Measurements from ENCODE around the gene CHSY1. TPM values are rescaled to one million over a fixed set of nuclear protein-coding genes. Genes with fewer than 3 reads are reported as not detected.

Gene CHSY1
- total RNA-seq, 1 donor from 2014 or later = 39.7 TPM

DNA sequence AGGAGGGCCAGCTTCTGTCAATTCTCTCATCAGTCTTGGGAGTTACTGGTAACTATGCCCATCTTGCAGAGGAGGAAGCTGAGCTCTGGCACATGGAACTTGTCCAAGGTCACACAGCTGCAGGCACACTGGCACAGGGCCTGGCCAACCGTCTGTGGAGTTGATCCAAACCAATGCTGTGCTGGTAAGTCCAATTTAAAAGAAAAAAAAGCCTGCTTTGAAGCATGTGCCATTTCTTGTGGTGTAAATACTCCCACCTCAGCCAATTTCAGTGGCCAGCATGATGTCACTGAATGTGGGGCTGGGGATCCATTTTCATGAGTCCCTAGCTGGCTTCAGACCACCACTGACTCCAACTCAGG lies 83.4 kb downstream of the CHSY1 start:
- no peak overlapping the region for H3K4me3 Mint-ChIP-seq (ENCODE audit: unreplicated experiment)
- peaks cover 29% of the 10 kb centered on the region for H3K4me1 Mint-ChIP-seq (ENCODE audit: unreplicated experiment)
- peaks cover 16% of the 10 kb centered on the region for H3K9me3 Mint-ChIP-seq (ENCODE audit: unreplicated experiment)
- H3K27me3 Mint-ChIP-seq (ENCODE audit: unreplicated experiment) = no peaks in the 10 kb centered on the region
- TF ChIP-seq, protein P1, sequence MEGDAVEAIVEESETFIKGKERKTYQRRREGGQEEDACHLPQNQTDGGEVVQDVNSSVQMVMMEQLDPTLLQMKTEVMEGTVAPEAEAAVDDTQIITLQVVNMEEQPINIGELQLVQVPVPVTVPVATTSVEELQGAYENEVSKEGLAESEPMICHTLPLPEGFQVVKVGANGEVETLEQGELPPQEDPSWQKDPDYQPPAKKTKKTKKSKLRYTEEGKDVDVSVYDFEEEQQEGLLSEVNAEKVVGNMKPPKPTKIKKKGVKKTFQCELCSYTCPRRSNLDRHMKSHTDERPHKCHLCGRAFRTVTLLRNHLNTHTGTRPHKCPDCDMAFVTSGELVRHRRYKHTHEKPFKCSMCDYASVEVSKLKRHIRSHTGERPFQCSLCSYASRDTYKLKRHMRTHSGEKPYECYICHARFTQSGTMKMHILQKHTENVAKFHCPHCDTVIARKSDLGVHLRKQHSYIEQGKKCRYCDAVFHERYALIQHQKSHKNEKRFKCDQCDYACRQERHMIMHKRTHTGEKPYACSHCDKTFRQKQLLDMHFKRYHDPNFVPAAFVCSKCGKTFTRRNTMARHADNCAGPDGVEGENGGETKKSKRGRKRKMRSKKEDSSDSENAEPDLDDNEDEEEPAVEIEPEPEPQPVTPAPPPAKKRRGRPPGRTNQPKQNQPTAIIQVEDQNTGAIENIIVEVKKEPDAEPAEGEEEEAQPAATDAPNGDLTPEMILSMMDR (IDR thresholded peaks at IDR 0.05) = no peak
- no peak for DNase-seq (ENCODE audit: extremely low spot score, unreplicated experiment)
- peak overlapping the region; percentile 90 for H3K27ac Mint-ChIP-seq (ENCODE audit: unreplicated experiment)
- H3K36me3 Mint-ChIP-seq (ENCODE audit: unreplicated experiment) = peaks cover 4% of the 10 kb centered on the region

DNA sequence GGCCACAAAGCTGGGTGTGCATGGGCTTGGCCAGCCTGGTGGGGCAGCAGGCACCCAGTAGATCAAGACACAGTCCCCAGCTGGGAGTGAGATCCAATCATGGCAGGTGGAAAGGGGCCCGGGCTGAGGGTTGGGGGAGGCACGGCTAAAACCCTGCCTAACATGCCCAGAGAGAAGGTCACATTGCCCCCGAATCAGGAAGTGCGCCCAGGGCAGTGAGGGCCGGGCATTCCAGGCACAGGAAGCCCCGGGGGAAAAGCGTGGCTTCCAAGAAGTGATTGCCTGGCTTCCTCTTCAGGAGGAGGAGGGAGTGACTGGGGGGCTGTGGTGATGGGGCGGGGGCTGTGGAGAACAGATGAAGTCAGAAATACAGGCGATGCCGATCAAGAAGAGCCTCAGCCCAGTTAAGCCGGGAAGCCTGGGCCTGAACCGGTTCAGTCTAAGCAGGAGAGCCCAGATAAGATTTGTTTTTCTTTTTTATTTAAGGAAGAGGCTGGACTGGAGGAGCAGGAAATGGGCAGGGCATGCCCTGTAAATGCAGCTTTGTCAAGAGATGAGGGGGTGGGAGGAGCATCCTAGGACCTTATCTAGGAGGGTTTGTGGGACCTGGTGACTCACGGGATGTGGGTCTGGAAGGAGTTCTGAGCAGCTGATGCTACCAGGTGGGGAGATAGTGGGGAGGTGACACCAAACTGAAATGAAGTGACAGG lies 83.9 kb downstream of the CHSY1 start:
- Mint-ChIP-seq H3K4me1 (ENCODE audit: unreplicated experiment) (peaks cover 29% of the 10 kb centered on the region), H3K27me3 (ENCODE audit: unreplicated experiment) (no peaks in the 10 kb centered on the region), H3K27ac (ENCODE audit: unreplicated experiment) (peak overlapping the region; percentile 90), H3K4me3 (ENCODE audit: unreplicated experiment) (peak overlapping the region; percentile 41), H3K9me3 (ENCODE audit: unreplicated experiment) (peaks cover 16% of the 10 kb centered on the region), H3K36me3 (ENCODE audit: unreplicated experiment) (peaks cover 4% of the 10 kb centered on the region)
- TF ChIP-seq, protein P1 (IDR thresholded peaks at IDR 0.05) = no peak
- DNase-seq (ENCODE audit: extremely low spot score, unreplicated experiment) = no peak

- Mint-ChIP-seq H3K27me3 (ENCODE audit: unreplicated experiment) (no peaks in the 10 kb centered on the region), H3K27ac (ENCODE audit: unreplicated experiment) (peak overlapping the region; percentile 90), H3K9me3 (ENCODE audit: unreplicated experiment) (peaks cover 16% of the 10 kb centered on the region), H3K4me3 (ENCODE audit: unreplicated experiment) (peak overlapping the region; percentile 41), H3K4me1 (ENCODE audit: unreplicated experiment) (peaks cover 26% of the 10 kb centered on the region), H3K36me3 (ENCODE audit: unreplicated experiment) (peaks cover 4% of the 10 kb centered on the region)
- TF ChIP-seq, protein P1 (IDR thresholded peaks at IDR 0.05) = no peak
- DNase-seq (ENCODE audit: extremely low spot score, unreplicated experiment) = no peak
Observed at GRCh38 chr15:101167411-101167752, 84.5 kb downstream of the CHSY1 start.

GRCh38 chr15:101165905-101166471 lies 85.9 kb downstream of the CHSY1 start:
- H3K9me3 Mint-ChIP-seq (ENCODE audit: unreplicated experiment) = peaks cover 16% of the 10 kb centered on the region
- H3K4me1 Mint-ChIP-seq (ENCODE audit: unreplicated experiment) = peaks cover 23% of the 10 kb centered on the region
- peaks cover 4% of the 10 kb centered on the region for H3K36me3 Mint-ChIP-seq (ENCODE audit: unreplicated experiment)

More at GRCh38 chr15:101165905-101166471, 85.9 kb downstream of the CHSY1 start:
- TF ChIP-seq, protein P1 (IDR thresholded peaks at IDR 0.05) = no peak
- DNase-seq (ENCODE audit: extremely low spot score, unreplicated experiment) = no peak
- no peaks in the 10 kb centered on the region for H3K27me3 Mint-ChIP-seq (ENCODE audit: unreplicated experiment)
- no peak overlapping the region for H3K27ac Mint-ChIP-seq (ENCODE audit: unreplicated experiment)
- H3K4me3 Mint-ChIP-seq (ENCODE audit: unreplicated experiment) = no peak overlapping the region
